Cardiac atrium fibroblast (primary cell): ENCODE data around the gene IGSF5. TPM values are rescaled to one million over a fixed set of nuclear protein-coding genes. Genes with fewer than 3 reads are reported as not detected.

Source experiments
- total RNA-seq: library from RNA; depleted of rRNA; stranded (reverse); fragments of >200 nt; gene quantifications from 2 replicates; pipeline ENCODE4 v1.2.3, GENCODE V29; 2015

IGSF5 gene
- total RNA-seq = not detected in 2 replicates

DNA sequence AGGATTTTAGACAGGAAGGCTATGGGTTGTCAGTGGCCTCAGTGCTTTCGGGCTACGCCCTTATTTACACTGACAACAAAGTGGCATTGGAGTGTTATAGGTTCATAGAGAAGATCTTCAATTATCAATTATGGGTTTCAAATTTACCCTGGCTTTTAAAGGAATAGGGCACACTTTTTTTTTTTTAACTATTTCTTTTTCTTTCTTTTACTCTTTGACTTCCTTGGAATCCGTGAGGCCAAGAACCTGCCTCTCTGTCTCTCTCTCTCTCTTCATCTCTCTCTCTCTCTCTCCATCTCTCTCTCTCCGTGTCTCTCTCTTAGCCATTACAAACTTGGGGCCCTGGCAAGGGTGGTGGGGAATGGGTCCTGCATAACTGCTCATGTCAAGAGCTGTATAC, at the start of gene IGSF5:
IGSF5 (plus strand) TSS at position 301 of the 400 bp plus-strand sequence. CDS start 327 bp downstream, outside the sequence.

Other genes with a start within 250 kb of the IGSF5 start
- gene B3GALT5, start 132.2 kb upstream of the IGSF5 start, total RNA-seq = not detected in 2 replicates
- gene PCP4, start 122.3 kb downstream of the IGSF5 start, total RNA-seq = not detected in 2 replicates